Activated B cell treated with CpG ODN at 0.5 μM for 24 hours (primary cell): Measurements from ENCODE around the gene VWA5A. TPM values are rescaled to one million over a fixed set of nuclear protein-coding genes. Genes with fewer than 3 reads are reported as not detected.

ENCODE experiments used
- ATAC-seq: fragments of 200-7000 bp; cut with Tn5 transposase; one replicate; pipeline ENCODE4 v1.10.0; 2021; ENCODE audit warnings: low read depth, mild to moderate bottlenecking, moderate library complexity
- CTCF ChIA-PET: fragments of 350-600 bp; sonication (Branson Sonifier 250); formaldehyde crosslinking; loops from one replicate; lab custom pipeline; 2021; ENCODE audit warnings: antibody characterized with exemption; lab: Charles Lee
- POLR2A ChIA-PET: fragments of 350-600 bp; sonication (Branson Sonifier 250); formaldehyde crosslinking; loops from one replicate; lab custom pipeline; 2021; ENCODE audit warnings: antibody characterized with exemption; lab: Charles Lee
- DNase-seq: peaks from one replicate; pipeline ENCODE4 v3.0.0; 2022
- H3K27ac Mint-ChIP-seq: one replicate; pipeline ENCODE4 v1.8.0; 2020; ENCODE audit warnings: mixed read lengths
- H3K27me3 Mint-ChIP-seq: one replicate; pipeline ENCODE4 v1.8.0; 2021; ENCODE audit warnings: mixed read lengths
- H3K36me3 Mint-ChIP-seq: one replicate; pipeline ENCODE4 v1.8.0; 2021; ENCODE audit warnings: low read depth, mixed read lengths
- H3K4me1 Mint-ChIP-seq: one replicate; pipeline ENCODE4 v1.8.0; 2021; ENCODE audit warnings: mixed read lengths
- H3K4me3 Mint-ChIP-seq: one replicate; pipeline ENCODE4 v1.8.0; 2020; ENCODE audit warnings: mild to moderate bottlenecking, mixed read lengths
- H3K9me3 Mint-ChIP-seq: one replicate; pipeline ENCODE4 v1.8.0; 2020; ENCODE audit warnings: mixed read lengths
- CTCF ChIP-seq: fragments of 200-600 bp; IDR thresholded peaks from one replicate; pipeline ENCODE4 v1.8.0; 2022; ENCODE audit warnings: antibody characterized with exemption, mild to moderate bottlenecking
- intact Hi-C: fragments of 100-400 bp; cut with micrococcal nuclease; formaldehyde crosslinking; loops from one replicate; pipeline ENCODE4 v1.15.1; 2024
- total RNA-seq: library from RNA; stranded (reverse); gene quantifications from 2 replicates; pipeline ENCODE4 v1.2.3, GENCODE V29; 2022

The VWA5A gene
- total RNA-seq, 1 donor from 2014 or later = 2.1 TPM

- ChIA-PET POLR2A (no interaction called here), CTCF (interaction anchor here (0.8 to 4.3 kb wide), 16 partner anchors 9 to 539 kb away, joined by 3 to 49 read pairs (median 4); no protein-coding TSS in a partner anchor)
- DNase-seq (no peak), ATAC-seq (no peak)
- Mint-ChIP-seq H3K9me3 (no peaks in the 10 kb centered on the region), H3K27ac (no peak overlapping the region), H3K4me1 (peaks cover 22% of the 10 kb centered on the region), H3K4me3 (no peak overlapping the region), H3K36me3 (no peaks in the 10 kb centered on the region), H3K27me3 (peaks cover 14% of the 10 kb centered on the region)
- intact Hi-C loops = loop anchor here (1.0 to 10.0 kb wide), 7 partner anchors 37 to 765 kb away; partner anchors contain the start of gene ESAM
- TF ChIP-seq CTCF = no peak
These were observed 43.7 kb upstream of the VWA5A start for GRCh38 chr11:124071623-124071948.

- peaks cover 25% of the 10 kb centered on the region for H3K4me1 Mint-ChIP-seq
- no peak overlapping the region for H3K27ac Mint-ChIP-seq
- ChIA-PET CTCF (interaction anchor here (0.8 to 4.3 kb wide), 11 partner anchors 8 to 538 kb away, joined by 3 to 49 read pairs (median 4); no protein-coding TSS in a partner anchor), POLR2A (no interaction called here)
- intact Hi-C loops = loop anchor here (10.0 kb wide), 1 partner anchor 693 kb away; the partner anchor contains the start of gene ESAM
- DNase-seq (no peak), ATAC-seq (no peak)
- TF ChIP-seq CTCF = no peak
- H3K9me3 Mint-ChIP-seq = no peaks in the 10 kb centered on the region
- H3K4me3 Mint-ChIP-seq = no peak overlapping the region
- peaks cover 17% of the 10 kb centered on the region for H3K27me3 Mint-ChIP-seq
- no peaks in the 10 kb centered on the region for H3K36me3 Mint-ChIP-seq
These were observed 43.1 kb upstream of the VWA5A start for GRCh38 chr11:124072147-124072546.

- Mint-ChIP-seq H3K4me1 (peaks cover 22% of the 10 kb centered on the region), H3K4me3 (no peak overlapping the region), H3K9me3 (no peaks in the 10 kb centered on the region), H3K36me3 (no peaks in the 10 kb centered on the region), H3K27ac (no peak overlapping the region), H3K27me3 (peaks cover 15% of the 10 kb centered on the region)
- POLR2A ChIA-PET = interaction anchor here (1.1 kb wide), 1 partner anchor 41 kb away, joined by 3 read pairs; the partner anchor contains the start of gene VWA5A
- intact Hi-C loops = loop anchor here (10.0 kb wide), 1 partner anchor 690 kb away; the partner anchor contains the start of gene ESAM
- DNase-seq (no peak), ATAC-seq (no peak)
- CTCF ChIA-PET = interaction anchor here (1.2 kb wide), 1 partner anchor 511 kb away, joined by 5 read pairs; no protein-coding TSS in a partner anchor
- TF ChIP-seq CTCF = no peak
These were observed 40.7 kb upstream of the VWA5A start for GRCh38 chr11:124074554-124074953.

- Mint-ChIP-seq H3K27ac (no peak overlapping the region), H3K4me3 (no peak overlapping the region), H3K36me3 (no peaks in the 10 kb centered on the region), H3K4me1 (peaks cover 14% of the 10 kb centered on the region), H3K27me3 (peaks cover 14% of the 10 kb centered on the region), H3K9me3 (no peaks in the 10 kb centered on the region)
- CTCF ChIA-PET = interaction anchor here (1.2 kb wide), 1 partner anchor 510 kb away, joined by 5 read pairs; no protein-coding TSS in a partner anchor
- DNase-seq (no peak), ATAC-seq (no peak)
- intact Hi-C loops = loop anchor here (10.0 kb wide), 1 partner anchor 689 kb away; the partner anchor contains the start of gene ESAM
- TF ChIP-seq CTCF = no peak
- POLR2A ChIA-PET = interaction anchor here (1.1 kb wide), 1 partner anchor 40 kb away, joined by 3 read pairs; the partner anchor contains the start of gene VWA5A
These were observed 39.8 kb upstream of the VWA5A start for GRCh38 chr11:124075492-124075840.

GRCh38 chr11:124075841-124076651 lies 39.2 kb upstream of the VWA5A start:
- Mint-ChIP-seq H3K9me3 (no peaks in the 10 kb centered on the region), H3K27me3 (peaks cover 14% of the 10 kb centered on the region), H3K4me1 (peaks cover 11% of the 10 kb centered on the region), H3K4me3 (peak overlapping the region; percentile 61), H3K27ac (no peak overlapping the region), H3K36me3 (no peaks in the 10 kb centered on the region)
- TF ChIP-seq CTCF = no peak
- DNase-seq (no peak), ATAC-seq (no peak)
- intact Hi-C loops = loop anchor here (10.0 kb wide), 1 partner anchor 689 kb away; the partner anchor contains the start of gene ESAM
- CTCF ChIA-PET = no interaction called here
- POLR2A ChIA-PET = no interaction called here
